ENCODE measurements around the gene DARS1. TPM values are rescaled to one million over a fixed set of nuclear protein-coding genes. Genes with fewer than 3 reads are reported as not detected.

The DARS1 gene
- total and polyA plus RNA-seq, 2 of the 13 experiments (the other 11 are each of a cell fraction or from before 2014, with no cell fraction given) = 149 to 230 TPM

- TF ChIP-seq ZSCAN12 (CRISPR knock-in tag; IDR thresholded peaks at IDR 0.05) = no peak; the same call in none of the 2 replicates
- no peak for TF ChIP-seq ZNF570 (CRISPR knock-in tag; IDR thresholded peaks at IDR 0.05; ENCODE audit: borderline replicate concordance)
- no peak for TF ChIP-seq CSRNP2 (CRISPR knock-in tag; conservative IDR thresholded peaks at IDR 0.05; ENCODE audit: low read depth)
- no peak for TF ChIP-seq ZNF775 (CRISPR knock-in tag; IDR thresholded peaks at IDR 0.05; ENCODE audit: borderline replicate concordance)
- TF ChIP-seq HNRNPH1 (optimal IDR thresholded peaks at IDR 0.05; ENCODE audit: low read depth, low read length) = peak; percentile 88
- TF ChIP-seq ZNF446 (CRISPR knock-in tag; IDR thresholded peaks at IDR 0.05) = peak; percentile 72
- 0 out of 2 replicates have a peak, but pooled peaks have one; percentile 89 for TF ChIP-seq ZNF749 (CRISPR knock-in tag; IDR thresholded peaks at IDR 0.05; ENCODE audit: borderline replicate concordance)
- TF ChIP-seq FOXO4 (CRISPR knock-in tag; conservative IDR thresholded peaks at IDR 0.05) = no peak
- TF ChIP-seq FOXC1 (CRISPR knock-in tag; IDR thresholded peaks at IDR 0.05; ENCODE audit: borderline replicate concordance) = peak; percentile 98
- peak; percentile 66 for TF ChIP-seq BHLHE40 (IDR thresholded peaks at IDR 0.05; ENCODE audit: low read length)
- peak; percentile 98 for TF ChIP-seq ZNF547 (CRISPR knock-in tag; IDR thresholded peaks at IDR 0.05)
- TF ChIP-seq CENPT (CRISPR knock-in tag; IDR thresholded peaks at IDR 0.05; ENCODE audit: low read depth) = no peak; the same call in 1 of the 2 replicates
- peak; percentile 96; the same call in 1 of the 2 replicates for TF ChIP-seq ZSCAN30 (CRISPR knock-in tag; IDR thresholded peaks at IDR 0.05)
- TF ChIP-seq E2F1 (CRISPR knock-in tag; IDR thresholded peaks at IDR 0.05) = peak; percentile 82
- TF ChIP-seq SMAD3 (CRISPR knock-in tag; IDR thresholded peaks at IDR 0.05) = no peak; the same call in 1 of the 2 replicates
- TF ChIP-seq KDM5B (CRISPR knock-in tag; IDR thresholded peaks at IDR 0.05; ENCODE audit: borderline replicate concordance) = peak; percentile 92; the same call in 1 of the 2 replicates
- no peak; the same call in 1 of the 2 replicates for TF ChIP-seq GPN1 (CRISPR knock-in tag; IDR thresholded peaks at IDR 0.05; ENCODE audit: borderline replicate concordance)
- no peak for TF ChIP-seq STAT5B (CRISPR knock-in tag; IDR thresholded peaks at IDR 0.05)
- TF ChIP-seq PRPF4 (IDR thresholded peaks at IDR 0.05; ENCODE audit: low read depth, low read length, poor library complexity, severe bottlenecking) = no peak
- no peak for TF ChIP-seq MZF1 (CRISPR knock-in tag; IDR thresholded peaks at IDR 0.05; ENCODE audit: borderline replicate concordance)
- no peak; the same call in 1 of the 2 replicates for TF ChIP-seq ZNF234 (CRISPR knock-in tag; conservative IDR thresholded peaks at IDR 0.05)
- peak; percentile 92 for TF ChIP-seq NFATC3 (CRISPR knock-in tag; IDR thresholded peaks at IDR 0.05)
- peak; percentile 90 for TF ChIP-seq ZNF225 (CRISPR knock-in tag; IDR thresholded peaks at IDR 0.05)
- peak; percentile 45; the same call in 1 of the 2 replicates for TF ChIP-seq ZBTB1 (CRISPR knock-in tag; IDR thresholded peaks at IDR 0.05; ENCODE audit: borderline replicate concordance)
- TF ChIP-seq ZNF430 (CRISPR knock-in tag; IDR thresholded peaks at IDR 0.05) = peak; percentile 85; the same call in 1 of the 2 replicates
- TF ChIP-seq, protein P1, sequence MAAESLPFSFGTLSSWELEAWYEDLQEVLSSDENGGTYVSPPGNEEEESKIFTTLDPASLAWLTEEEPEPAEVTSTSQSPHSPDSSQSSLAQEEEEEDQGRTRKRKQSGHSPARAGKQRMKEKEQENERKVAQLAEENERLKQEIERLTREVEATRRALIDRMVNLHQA (CRISPR knock-in tag; IDR thresholded peaks at IDR 0.05) = no peak
Observed at GRCh38 chr2:135985018-135985825, at the start of gene DARS1 (continued).
